Glutamatergic neuron (in vitro differentiated cells): ENCODE measurements around the gene PAM. TPM values are rescaled to one million over a fixed set of nuclear protein-coding genes. Genes with fewer than 3 reads are reported as not detected.

Source experiments
- DNase-seq: peaks from one replicate; pipeline ENCODE4 v3.0.0; 2022
- H3K27ac Mint-ChIP-seq: one replicate; pipeline ENCODE4 v1.8.0; 2020; ENCODE audit warnings: mild to moderate bottlenecking, mixed read lengths, inconsistent platforms; ENCODE audit not compliant: unreplicated experiment
- H3K27me3 Mint-ChIP-seq: one replicate; pipeline ENCODE4 v1.8.0; 2020; ENCODE audit warnings: mild to moderate bottlenecking, moderate library complexity, mixed read lengths, inconsistent platforms; ENCODE audit not compliant: unreplicated experiment
- H3K36me3 Mint-ChIP-seq: one replicate; pipeline ENCODE4 v1.8.0; 2020; ENCODE audit warnings: mild to moderate bottlenecking, mixed read lengths, inconsistent platforms; ENCODE audit not compliant: unreplicated experiment
- H3K4me1 Mint-ChIP-seq: one replicate; pipeline ENCODE4 v1.8.0; 2020; ENCODE audit warnings: mild to moderate bottlenecking, low read depth, mixed read lengths, inconsistent platforms; ENCODE audit not compliant: unreplicated experiment
- H3K4me3 Mint-ChIP-seq: one replicate; pipeline ENCODE4 v1.8.0; 2020; ENCODE audit warnings: mild to moderate bottlenecking, mixed read lengths, inconsistent platforms; ENCODE audit not compliant: unreplicated experiment
- H3K9me3 Mint-ChIP-seq: one replicate; pipeline ENCODE4 v1.8.0; 2020; ENCODE audit warnings: mild to moderate bottlenecking, moderate library complexity, mixed read lengths, inconsistent platforms; ENCODE audit not compliant: unreplicated experiment
- total RNA-seq: library from RNA; stranded (reverse); fragmentation: NEBNext Ultra II Directional; extraction: Animal tissue kit (Norgen Biotek cat#: 25700); gene quantifications from one replicate; pipeline ENCODE4 v1.2.1, GENCODE V29; 2021; ENCODE audit not compliant: unreplicated experiment
- TF ChIP-seq, protein P1 (sequence below): fragments of 200-600 bp; sonication (generic); IDR thresholded peaks from one replicate; pipeline ENCODE4 v1.5.0; 2021; ENCODE audit not compliant: partially characterized antibody, unreplicated experiment

The PAM gene
- total RNA-seq, 1 donor from 2014 or later: 192 TPM

DNA sequence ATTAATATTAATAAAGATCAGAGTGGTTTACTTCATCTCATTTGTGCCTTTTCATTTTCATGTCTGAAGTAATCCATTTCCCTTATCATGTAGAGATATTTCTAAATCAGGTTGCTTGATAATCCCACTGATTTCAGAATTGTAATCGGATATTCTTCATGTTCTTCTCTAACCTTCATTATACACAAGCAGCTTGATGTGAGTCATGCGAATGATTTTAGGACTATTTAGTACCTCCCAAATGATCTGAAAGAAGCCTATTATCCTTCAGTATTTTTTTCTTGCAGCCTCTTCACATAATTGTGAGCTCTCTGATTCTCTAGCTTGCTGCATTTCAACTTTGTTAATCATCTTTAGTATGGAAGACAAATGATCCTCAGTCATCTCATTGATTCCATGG lies 182.8 kb downstream of the PAM start:
- Mint-ChIP-seq H3K36me3 (no peaks in the 10 kb centered on the region), H3K9me3 (peaks cover 3% of the 10 kb centered on the region), H3K27ac (no peak overlapping the region), H3K27me3 (peaks cover 2% of the 10 kb centered on the region), H3K4me1 (peaks cover 44% of the 10 kb centered on the region), H3K4me3 (no peak overlapping the region)
- TF ChIP-seq, protein P1, sequence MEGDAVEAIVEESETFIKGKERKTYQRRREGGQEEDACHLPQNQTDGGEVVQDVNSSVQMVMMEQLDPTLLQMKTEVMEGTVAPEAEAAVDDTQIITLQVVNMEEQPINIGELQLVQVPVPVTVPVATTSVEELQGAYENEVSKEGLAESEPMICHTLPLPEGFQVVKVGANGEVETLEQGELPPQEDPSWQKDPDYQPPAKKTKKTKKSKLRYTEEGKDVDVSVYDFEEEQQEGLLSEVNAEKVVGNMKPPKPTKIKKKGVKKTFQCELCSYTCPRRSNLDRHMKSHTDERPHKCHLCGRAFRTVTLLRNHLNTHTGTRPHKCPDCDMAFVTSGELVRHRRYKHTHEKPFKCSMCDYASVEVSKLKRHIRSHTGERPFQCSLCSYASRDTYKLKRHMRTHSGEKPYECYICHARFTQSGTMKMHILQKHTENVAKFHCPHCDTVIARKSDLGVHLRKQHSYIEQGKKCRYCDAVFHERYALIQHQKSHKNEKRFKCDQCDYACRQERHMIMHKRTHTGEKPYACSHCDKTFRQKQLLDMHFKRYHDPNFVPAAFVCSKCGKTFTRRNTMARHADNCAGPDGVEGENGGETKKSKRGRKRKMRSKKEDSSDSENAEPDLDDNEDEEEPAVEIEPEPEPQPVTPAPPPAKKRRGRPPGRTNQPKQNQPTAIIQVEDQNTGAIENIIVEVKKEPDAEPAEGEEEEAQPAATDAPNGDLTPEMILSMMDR: no peak
- no peak for DNase-seq

DNA sequence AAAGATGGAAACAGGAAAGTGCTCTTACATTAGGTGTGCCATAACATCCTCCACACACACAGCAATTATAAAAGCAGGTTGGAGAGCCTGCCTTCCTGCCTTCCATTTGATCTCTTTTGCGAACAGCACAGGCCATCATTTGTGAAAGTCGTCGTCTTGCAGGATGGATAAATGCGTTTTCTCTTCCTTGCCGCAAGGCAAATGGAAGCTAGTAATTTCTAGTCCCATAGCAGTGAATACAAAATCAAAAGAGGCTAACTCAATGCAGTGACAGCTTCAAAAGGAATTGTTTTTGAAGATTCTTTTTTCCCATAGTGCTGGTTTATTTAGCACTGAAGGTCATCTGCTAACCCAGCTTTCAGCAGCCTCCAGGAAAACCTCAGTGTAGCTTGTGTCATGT lies 186.0 kb downstream of the PAM start:
- peak overlapping the region; percentile 80 for H3K27ac Mint-ChIP-seq
- peaks cover 42% of the 10 kb centered on the region for H3K4me1 Mint-ChIP-seq
- H3K4me3 Mint-ChIP-seq: peak overlapping the region; percentile 47
- TF ChIP-seq, protein P1: no peak
- peaks cover 2% of the 10 kb centered on the region for H3K27me3 Mint-ChIP-seq
- H3K36me3 Mint-ChIP-seq: no peaks in the 10 kb centered on the region
- no peak for DNase-seq
- H3K9me3 Mint-ChIP-seq: peaks cover 4% of the 10 kb centered on the region

DNA sequence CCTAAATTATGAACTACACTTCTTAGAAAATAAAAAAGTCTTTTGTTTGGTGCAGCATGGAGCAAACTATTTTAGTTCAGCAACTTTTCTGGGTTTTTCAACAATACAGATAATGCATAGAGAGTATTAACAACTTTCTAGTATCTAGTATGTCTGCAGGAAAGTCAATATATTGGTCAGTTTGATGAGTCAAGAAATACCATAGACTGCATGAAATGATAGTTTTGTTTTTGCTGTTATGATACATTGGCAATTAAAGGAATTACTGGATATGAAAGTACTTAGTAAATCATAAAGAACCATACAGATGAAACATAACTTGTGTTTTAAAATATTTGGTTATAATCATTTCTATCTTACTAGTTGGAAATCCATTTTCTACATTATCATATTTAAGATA lies 191.3 kb downstream of the PAM start:
- H3K36me3 Mint-ChIP-seq: no peaks in the 10 kb centered on the region
- TF ChIP-seq, protein P1: no peak
- peaks cover 6% of the 10 kb centered on the region for H3K9me3 Mint-ChIP-seq

DNA sequence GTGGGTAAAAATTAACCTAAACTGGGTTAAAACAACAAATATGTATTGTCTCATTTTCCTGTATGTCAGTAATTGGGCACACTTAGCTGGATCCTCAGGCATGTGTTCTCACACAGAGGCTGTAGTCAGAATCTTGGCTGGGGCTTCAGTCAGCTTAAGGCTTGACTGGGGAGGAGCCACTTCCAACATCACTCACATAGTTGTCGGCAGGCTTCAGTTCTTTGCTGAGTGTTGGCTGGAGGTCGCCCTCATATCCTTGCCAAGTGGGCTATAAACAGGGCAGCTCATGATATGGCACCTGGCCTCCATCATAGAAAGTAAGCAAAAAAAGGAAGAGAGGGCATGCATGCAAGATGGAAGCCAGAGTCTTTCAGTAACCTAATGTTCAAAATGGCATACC lies 191.9 kb downstream of the PAM start:
- Mint-ChIP-seq H3K4me3 (no peak overlapping the region), H3K36me3 (no peaks in the 10 kb centered on the region), H3K27me3 (no peaks in the 10 kb centered on the region), H3K27ac (no peak overlapping the region), H3K9me3 (peaks cover 6% of the 10 kb centered on the region), H3K4me1 (peaks cover 22% of the 10 kb centered on the region)
- no peak for DNase-seq
- TF ChIP-seq, protein P1: no peak

More for the DNA sequence above, 191.3 kb downstream of the PAM start:
- Mint-ChIP-seq H3K27me3 (no peaks in the 10 kb centered on the region), H3K4me1 (peaks cover 23% of the 10 kb centered on the region), H3K4me3 (no peak overlapping the region), H3K27ac (no peak overlapping the region)
- no peak for DNase-seq

DNA sequence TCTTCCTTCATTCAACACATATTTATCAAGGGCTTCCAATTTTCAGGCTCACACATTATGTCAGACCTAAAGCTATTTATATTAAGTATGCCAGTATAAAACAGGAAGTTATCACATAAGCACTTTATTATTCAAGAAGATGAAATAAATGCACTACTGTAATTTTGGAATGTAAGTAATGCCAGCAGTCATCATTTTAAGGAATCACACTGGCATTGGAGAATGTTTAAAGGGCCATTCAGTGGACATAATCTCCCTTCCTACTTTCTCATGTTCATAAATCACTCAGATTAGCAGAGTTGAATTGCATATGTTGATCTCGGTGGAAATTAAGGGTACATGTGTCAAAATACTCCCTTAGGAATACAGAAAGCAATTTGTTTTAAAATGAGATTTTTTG lies 200.4 kb downstream of the PAM start:
- Mint-ChIP-seq H3K9me3 (no peaks in the 10 kb centered on the region), H3K4me1 (peaks cover 13% of the 10 kb centered on the region), H3K4me3 (no peak overlapping the region), H3K36me3 (no peaks in the 10 kb centered on the region), H3K27ac (no peak overlapping the region), H3K27me3 (peaks cover 1% of the 10 kb centered on the region)
- TF ChIP-seq, protein P1: no peak
- DNase-seq: no peak
